ENCODE results near the gene RXRG. TPM values are rescaled to one million over a fixed set of nuclear protein-coding genes. Genes with fewer than 3 reads are reported as not detected.

The RXRG gene
- total and polyA plus RNA-seq, 9 of the 15 experiments (the other 6 are each of a cell fraction or from before 2014, with no cell fraction given) = not detected

DNA sequence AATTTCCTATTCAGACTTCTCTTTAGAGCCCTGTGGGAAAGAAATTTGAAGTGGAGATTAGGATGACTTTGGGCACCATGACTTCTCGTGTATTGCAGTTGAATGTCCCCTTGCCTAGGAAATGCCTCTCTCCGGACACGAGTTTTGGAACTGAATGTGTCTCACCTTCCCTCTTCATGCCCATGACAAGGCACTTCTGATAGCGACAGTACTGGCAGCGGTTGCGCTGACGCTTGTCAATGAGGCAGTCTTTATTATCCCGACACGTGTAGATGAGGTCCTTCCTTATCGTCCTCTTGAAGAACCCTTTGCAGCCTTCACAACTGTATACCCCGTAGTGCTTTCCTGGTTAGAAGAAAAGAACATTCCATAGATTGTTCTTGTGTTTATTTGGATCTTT is 28.1 kb downstream of the RXRG start (continued):
- TF ChIP-seq, protein P1, sequence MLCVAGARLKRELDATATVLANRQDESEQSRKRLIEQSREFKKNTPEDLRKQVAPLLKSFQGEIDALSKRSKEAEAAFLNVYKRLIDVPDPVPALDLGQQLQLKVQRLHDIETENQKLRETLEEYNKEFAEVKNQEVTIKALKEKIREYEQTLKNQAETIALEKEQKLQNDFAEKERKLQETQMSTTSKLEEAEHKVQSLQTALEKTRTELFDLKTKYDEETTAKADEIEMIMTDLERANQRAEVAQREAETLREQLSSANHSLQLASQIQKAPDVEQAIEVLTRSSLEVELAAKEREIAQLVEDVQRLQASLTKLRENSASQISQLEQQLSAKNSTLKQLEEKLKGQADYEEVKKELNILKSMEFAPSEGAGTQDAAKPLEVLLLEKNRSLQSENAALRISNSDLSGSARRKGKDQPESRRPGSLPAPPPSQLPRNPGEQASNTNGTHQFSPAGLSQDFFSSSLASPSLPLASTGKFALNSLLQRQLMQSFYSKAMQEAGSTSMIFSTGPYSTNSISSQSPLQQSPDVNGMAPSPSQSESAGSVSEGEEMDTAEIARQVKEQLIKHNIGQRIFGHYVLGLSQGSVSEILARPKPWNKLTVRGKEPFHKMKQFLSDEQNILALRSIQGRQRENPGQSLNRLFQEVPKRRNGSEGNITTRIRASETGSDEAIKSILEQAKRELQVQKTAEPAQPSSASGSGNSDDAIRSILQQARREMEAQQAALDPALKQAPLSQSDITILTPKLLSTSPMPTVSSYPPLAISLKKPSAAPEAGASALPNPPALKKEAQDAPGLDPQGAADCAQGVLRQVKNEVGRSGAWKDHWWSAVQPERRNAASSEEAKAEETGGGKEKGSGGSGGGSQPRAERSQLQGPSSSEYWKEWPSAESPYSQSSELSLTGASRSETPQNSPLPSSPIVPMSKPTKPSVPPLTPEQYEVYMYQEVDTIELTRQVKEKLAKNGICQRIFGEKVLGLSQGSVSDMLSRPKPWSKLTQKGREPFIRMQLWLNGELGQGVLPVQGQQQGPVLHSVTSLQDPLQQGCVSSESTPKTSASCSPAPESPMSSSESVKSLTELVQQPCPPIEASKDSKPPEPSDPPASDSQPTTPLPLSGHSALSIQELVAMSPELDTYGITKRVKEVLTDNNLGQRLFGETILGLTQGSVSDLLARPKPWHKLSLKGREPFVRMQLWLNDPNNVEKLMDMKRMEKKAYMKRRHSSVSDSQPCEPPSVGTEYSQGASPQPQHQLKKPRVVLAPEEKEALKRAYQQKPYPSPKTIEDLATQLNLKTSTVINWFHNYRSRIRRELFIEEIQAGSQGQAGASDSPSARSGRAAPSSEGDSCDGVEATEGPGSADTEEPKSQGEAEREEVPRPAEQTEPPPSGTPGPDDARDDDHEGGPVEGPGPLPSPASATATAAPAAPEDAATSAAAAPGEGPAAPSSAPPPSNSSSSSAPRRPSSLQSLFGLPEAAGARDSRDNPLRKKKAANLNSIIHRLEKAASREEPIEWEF (CRISPR knock-in tag; IDR thresholded peaks at IDR 0.05) = no peak
- TF ChIP-seq, protein P2, sequence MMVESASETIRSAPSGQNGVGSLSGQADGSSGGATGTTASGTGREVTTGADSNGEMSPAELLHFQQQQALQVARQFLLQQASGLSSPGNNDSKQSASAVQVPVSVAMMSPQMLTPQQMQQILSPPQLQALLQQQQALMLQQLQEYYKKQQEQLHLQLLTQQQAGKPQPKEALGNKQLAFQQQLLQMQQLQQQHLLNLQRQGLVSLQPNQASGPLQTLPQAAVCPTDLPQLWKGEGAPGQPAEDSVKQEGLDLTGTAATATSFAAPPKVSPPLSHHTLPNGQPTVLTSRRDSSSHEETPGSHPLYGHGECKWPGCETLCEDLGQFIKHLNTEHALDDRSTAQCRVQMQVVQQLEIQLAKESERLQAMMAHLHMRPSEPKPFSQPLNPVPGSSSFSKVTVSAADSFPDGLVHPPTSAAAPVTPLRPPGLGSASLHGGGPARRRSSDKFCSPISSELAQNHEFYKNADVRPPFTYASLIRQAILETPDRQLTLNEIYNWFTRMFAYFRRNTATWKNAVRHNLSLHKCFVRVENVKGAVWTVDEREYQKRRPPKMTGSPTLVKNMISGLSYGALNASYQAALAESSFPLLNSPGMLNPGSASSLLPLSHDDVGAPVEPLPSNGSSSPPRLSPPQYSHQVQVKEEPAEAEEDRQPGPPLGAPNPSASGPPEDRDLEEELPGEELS (CRISPR knock-in tag; IDR thresholded peaks at IDR 0.05; ENCODE audit: borderline replicate concordance) = no peak
- TF ChIP-seq NBN (IDR thresholded peaks at IDR 0.05; ENCODE audit: low read depth) = no peak
